NCI-H748 (cell line): ENCODE results near the gene FBRSL1.

Experiments used
- DNase-seq: peaks from one replicate; lab custom pipeline; 2025; ENCODE audit not compliant: unreplicated experiment; lab: John Stamatoyannopoulos, UW

Gene FBRSL1

GRCh38 chr12:132555686-132556085 is 65.7 kb downstream of the FBRSL1 start:
- no peak for DNase-seq

- no peak for DNase-seq
Measured at GRCh38 chr12:132556216-132556615, 66.3 kb downstream of the FBRSL1 start.

GRCh38 chr12:132556801-132557200 is 66.8 kb downstream of the FBRSL1 start:
- no peak for DNase-seq

GRCh38 chr12:132557291-132558015 is 67.5 kb downstream of the FBRSL1 start:
- no peak for DNase-seq

- peak; percentile 7 for DNase-seq
Measured at GRCh38 chr12:132558042-132558856, 68.3 kb downstream of the FBRSL1 start.

GRCh38 chr12:132558861-132559623 is 69.1 kb downstream of the FBRSL1 start:
- DNase-seq: peak; percentile 21

- peak; percentile 80 for DNase-seq
Measured at GRCh38 chr12:132559652-132560363, 69.9 kb downstream of the FBRSL1 start.

- peak; percentile 65 for DNase-seq
Measured at GRCh38 chr12:132560364-132560613, 70.3 kb downstream of the FBRSL1 start.

- DNase-seq: peak; percentile 91
Measured at GRCh38 chr12:132560614-132561426, 70.9 kb downstream of the FBRSL1 start.
